A673 (cell line): ENCODE results near the gene YES1.

Source experiments
- EZH2 ChIP-seq: fragments of 200-600 bp; sonication (generic); IDR thresholded peaks from 2 replicates; pipeline ENCODE4 v1.6.1; 2017; ENCODE audit warnings: borderline replicate concordance, low read depth, mild to moderate bottlenecking, mixed read lengths, antibody characterized with exemption, low read length; ENCODE audit not compliant: poor library complexity, severe bottlenecking
- TF ChIP-seq, protein P1 (sequence below): fragments of 300-800, 200-600 bp; sonication (generic); conservative IDR thresholded peaks from 2 replicates; pipeline ENCODE4 v1.5.1; 2017; ENCODE audit warnings: low read depth, mild to moderate bottlenecking, antibody characterized with exemption, low read length, moderate library complexity, mixed read lengths

DNA sequence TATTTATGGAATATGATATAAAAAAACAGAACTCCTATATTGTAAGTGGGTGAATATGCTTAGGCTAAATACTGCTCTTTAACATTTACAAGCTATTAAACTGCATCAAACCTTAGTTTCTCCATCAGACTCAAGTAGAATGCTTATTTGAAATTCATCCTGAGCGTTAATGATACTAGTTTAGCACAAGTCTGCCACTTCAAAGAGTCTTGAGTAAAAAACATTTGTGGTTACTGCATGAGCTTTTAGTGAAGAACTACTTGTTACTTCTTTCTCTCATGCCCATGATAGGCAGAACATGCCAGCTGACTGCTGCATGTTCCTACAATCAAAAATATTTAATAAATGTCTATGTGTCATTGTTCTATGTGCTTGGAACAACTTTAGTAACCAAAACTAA, 12.1 kb downstream of the YES1 start:
- no peak for TF ChIP-seq EZH2
- TF ChIP-seq, protein P1, sequence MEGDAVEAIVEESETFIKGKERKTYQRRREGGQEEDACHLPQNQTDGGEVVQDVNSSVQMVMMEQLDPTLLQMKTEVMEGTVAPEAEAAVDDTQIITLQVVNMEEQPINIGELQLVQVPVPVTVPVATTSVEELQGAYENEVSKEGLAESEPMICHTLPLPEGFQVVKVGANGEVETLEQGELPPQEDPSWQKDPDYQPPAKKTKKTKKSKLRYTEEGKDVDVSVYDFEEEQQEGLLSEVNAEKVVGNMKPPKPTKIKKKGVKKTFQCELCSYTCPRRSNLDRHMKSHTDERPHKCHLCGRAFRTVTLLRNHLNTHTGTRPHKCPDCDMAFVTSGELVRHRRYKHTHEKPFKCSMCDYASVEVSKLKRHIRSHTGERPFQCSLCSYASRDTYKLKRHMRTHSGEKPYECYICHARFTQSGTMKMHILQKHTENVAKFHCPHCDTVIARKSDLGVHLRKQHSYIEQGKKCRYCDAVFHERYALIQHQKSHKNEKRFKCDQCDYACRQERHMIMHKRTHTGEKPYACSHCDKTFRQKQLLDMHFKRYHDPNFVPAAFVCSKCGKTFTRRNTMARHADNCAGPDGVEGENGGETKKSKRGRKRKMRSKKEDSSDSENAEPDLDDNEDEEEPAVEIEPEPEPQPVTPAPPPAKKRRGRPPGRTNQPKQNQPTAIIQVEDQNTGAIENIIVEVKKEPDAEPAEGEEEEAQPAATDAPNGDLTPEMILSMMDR = no peak
